Thoracic aorta (tissue), 2 donors: ENCODE data around the gene DNM3. TPM values are rescaled to one million over a fixed set of nuclear protein-coding genes. Genes with fewer than 3 reads are reported as not detected.

Experiments
- ATAC-seq: fragments of 150-250 bp; one replicate; pipeline ENCODE4 v1.8.0; 2017; ENCODE audit warnings: low read depth; ENCODE audit not compliant: insufficient number of reproducible peaks, low FRiP score
- DNase-seq: peaks from one replicate; pipeline ENCODE4 v3.0.0-alpha.2; 2020; ENCODE audit warnings: low spot score
- H3K27ac ChIP-seq, 2 donors: fragments of 200-600 bp; sonication (generic); 1 replicate in 1 of 2; 2 replicates in 1 of 2; pipeline ENCODE4 v1.5.1; 2016; ENCODE audit warnings: mild to moderate bottlenecking in 2 of 2, moderate library complexity in 2 of 2
- H3K27me3 ChIP-seq: fragments of 200-600 bp; sonication (generic); replicated peaks from 2 replicates; pipeline ENCODE4 v1.6.0; 2016; ENCODE audit warnings: mild to moderate bottlenecking; ENCODE audit not compliant: insufficient read depth
- H3K36me3 ChIP-seq: fragments of 200-600 bp; sonication (generic); one replicate; pipeline ENCODE4 v1.5.1; 2016
- H3K4me1 ChIP-seq, 2 donors: fragments of 200-600 bp; sonication (generic); 1 replicate in 1 of 2; 2 replicates in 1 of 2; pipeline versions ENCODE4 v1.5.1 to v1.6.0; 2016; ENCODE audit warnings: low read depth in 2 of 2, mild to moderate bottlenecking in 1 of 2; ENCODE audit not compliant: control insufficient read depth in 1 of 2
- H3K4me3 ChIP-seq: fragments of 200-600 bp; sonication (generic); 2 replicates; pipeline ENCODE4 v1.5.1; 2016; ENCODE audit warnings: mild to moderate bottlenecking
- H3K9me3 ChIP-seq: fragments of 200-600 bp; sonication (generic); 2 replicates; pipeline ENCODE4 v1.5.1; 2016
- total RNA-seq, 2 donors: library from RNA; depleted of rRNA; stranded (reverse); fragments of >200 nt; gene quantifications; one replicate each; pipeline versions ENCODE4 v1.1.0 to v1.2.3, GENCODE V29; 2016
- TF ChIP-seq, protein P1 (sequence below): fragments of 200-600 bp; sonication (generic); IDR thresholded peaks from one replicate; pipeline ENCODE4 v1.5.1; 2019; ENCODE audit warnings: antibody characterized with exemption

DNM3 gene
- total RNA-seq, 2 donors from 2014 or later, result 5.8 to 7.5 TPM

DNA sequence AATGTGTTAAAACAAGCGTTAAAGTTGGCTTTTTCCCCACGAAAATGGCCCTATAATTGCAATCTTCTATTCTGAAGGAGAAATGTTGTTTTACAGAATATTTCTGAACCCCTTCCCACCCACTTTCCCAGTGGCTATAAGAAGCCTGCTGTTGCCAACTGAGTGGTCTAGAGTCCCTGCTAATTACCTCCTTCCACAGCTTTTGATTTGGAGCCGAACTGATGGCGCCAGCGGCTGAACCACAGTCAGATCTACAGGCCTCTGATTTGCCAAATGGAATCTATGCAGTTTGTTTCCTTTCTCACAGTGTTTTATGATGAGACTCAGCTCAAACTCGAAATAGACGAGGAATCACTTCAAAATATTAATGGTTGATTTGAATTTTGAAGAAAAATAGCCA is 503.1 kb downstream of the DNM3 start:
- DNase-seq (no peak), ATAC-seq (no peak)
- Histone ChIP-seq H3K9me3 (peaks cover 6% of the 10 kb centered on the region), H3K27me3 (no peaks in the 10 kb centered on the region), H3K4me3 (no peak overlapping the region), H3K36me3 (no peaks in the 10 kb centered on the region), H3K27ac (peak overlapping the region; percentile 59 to 66), H3K4me1 (peaks cover 14 to 19% of the 10 kb centered on the region in 2 donors)
- TF ChIP-seq, protein P1, sequence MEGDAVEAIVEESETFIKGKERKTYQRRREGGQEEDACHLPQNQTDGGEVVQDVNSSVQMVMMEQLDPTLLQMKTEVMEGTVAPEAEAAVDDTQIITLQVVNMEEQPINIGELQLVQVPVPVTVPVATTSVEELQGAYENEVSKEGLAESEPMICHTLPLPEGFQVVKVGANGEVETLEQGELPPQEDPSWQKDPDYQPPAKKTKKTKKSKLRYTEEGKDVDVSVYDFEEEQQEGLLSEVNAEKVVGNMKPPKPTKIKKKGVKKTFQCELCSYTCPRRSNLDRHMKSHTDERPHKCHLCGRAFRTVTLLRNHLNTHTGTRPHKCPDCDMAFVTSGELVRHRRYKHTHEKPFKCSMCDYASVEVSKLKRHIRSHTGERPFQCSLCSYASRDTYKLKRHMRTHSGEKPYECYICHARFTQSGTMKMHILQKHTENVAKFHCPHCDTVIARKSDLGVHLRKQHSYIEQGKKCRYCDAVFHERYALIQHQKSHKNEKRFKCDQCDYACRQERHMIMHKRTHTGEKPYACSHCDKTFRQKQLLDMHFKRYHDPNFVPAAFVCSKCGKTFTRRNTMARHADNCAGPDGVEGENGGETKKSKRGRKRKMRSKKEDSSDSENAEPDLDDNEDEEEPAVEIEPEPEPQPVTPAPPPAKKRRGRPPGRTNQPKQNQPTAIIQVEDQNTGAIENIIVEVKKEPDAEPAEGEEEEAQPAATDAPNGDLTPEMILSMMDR, result no peak

DNA sequence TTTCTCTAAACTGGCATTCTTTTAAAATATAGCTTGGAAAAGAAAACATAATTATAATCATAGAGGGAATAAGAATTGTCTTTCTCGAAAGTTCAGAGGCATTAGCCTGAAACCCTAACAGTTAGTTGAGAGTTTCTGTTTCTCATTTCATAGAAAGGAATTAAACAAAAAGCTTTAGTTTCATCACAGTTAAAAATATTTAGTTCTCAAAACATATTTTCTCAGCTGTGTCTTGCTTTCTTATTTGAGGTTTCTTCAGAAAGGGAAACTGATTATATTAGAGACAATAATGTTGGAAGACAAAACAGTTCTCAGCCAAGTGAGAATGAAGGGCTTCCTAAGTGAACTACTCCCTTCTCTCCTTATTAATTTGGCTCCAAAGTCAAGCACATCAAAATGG is 503.8 kb downstream of the DNM3 start:
- Histone ChIP-seq H3K27ac (no peak overlapping the region), H3K4me3 (no peak overlapping the region), H3K9me3 (peaks cover 6% of the 10 kb centered on the region), H3K27me3 (no peaks in the 10 kb centered on the region), H3K36me3 (no peaks in the 10 kb centered on the region), H3K4me1 (peaks cover 14 to 19% of the 10 kb centered on the region in 2 donors)
- ATAC-seq (no peak), DNase-seq (no peak)
- TF ChIP-seq, protein P1, result no peak

DNA sequence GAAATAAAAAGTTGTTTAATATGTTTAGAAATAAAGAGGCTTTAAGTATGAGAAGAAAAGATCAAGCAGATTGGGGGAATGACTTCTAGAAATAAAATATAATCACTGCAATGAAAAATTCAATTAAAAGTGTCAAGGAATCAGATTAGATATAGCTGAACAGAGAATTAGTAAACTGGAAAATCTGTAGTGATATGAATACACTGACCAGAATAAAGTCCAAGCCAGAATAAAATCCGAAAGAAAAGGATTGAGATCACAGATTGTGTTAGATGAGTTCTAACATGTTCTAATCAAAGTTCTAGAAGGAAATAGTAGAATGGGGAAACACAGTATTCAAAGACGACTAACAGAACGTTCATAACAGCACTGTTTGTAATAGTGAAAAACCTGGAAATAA is 506.1 kb downstream of the DNM3 start:
- no peak overlapping the region for H3K4me3 ChIP-seq
- H3K27ac ChIP-seq, result no peak overlapping the region
- H3K4me1 ChIP-seq, result peaks cover 14 to 25% of the 10 kb centered on the region in 2 donors
- DNase-seq (no peak), ATAC-seq (no peak)
- H3K36me3 ChIP-seq, result no peaks in the 10 kb centered on the region
- peaks cover 6% of the 10 kb centered on the region for H3K9me3 ChIP-seq
- TF ChIP-seq, protein P1, result no peak
- no peaks in the 10 kb centered on the region for H3K27me3 ChIP-seq

DNA sequence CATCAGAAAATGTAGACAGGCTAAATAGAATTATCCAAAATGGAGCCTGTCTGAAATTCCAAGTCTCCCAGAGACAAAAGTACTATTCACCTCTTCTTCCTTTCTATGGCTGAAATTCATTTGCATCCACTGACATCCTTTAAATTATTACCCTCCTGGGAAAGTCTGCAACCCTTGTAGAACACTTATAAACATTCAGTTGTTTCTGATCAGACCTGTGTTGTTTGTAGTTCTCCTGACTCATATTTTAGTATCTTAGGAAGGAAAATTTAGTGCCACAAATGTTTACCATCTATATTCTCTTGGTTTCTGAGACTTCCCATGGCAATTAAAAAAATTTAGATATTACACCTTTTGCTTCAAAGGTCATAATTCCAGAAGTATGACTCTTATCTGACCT is 509.6 kb downstream of the DNM3 start:
- Histone ChIP-seq H3K36me3 (no peaks in the 10 kb centered on the region), H3K27ac (no peak overlapping the region), H3K4me1 (peaks cover 0 to 6% of the 10 kb centered on the region in 2 donors), H3K27me3 (no peaks in the 10 kb centered on the region), H3K4me3 (no peak overlapping the region), H3K9me3 (peaks cover 6% of the 10 kb centered on the region)
- ATAC-seq (no peak), DNase-seq (no peak)
- TF ChIP-seq, protein P1, result no peak

DNA sequence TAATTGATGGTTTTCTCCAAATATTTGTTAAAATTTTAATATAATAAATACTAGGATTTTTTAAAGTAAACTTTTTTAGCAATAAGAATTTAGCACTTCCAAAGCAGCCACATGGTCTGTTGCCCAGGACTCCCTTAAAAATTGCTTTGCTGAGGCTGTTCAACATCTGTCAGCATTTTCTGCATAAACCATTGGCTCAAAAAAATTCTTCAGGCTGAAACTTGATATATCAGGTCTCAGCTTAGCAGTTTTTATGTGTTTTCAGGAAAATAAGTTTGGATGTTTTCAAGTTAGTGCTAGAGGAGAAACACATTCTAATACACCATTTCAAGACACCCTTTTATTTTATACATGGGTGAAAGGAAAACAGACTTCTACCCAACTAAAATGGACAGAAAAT is 510.0 kb downstream of the DNM3 start:
- DNase-seq, result no peak
- Histone ChIP-seq H3K27ac (no peak overlapping the region), H3K27me3 (no peaks in the 10 kb centered on the region), H3K36me3 (no peaks in the 10 kb centered on the region), H3K9me3 (peaks cover 6% of the 10 kb centered on the region), H3K4me1 (peaks cover 0 to 6% of the 10 kb centered on the region in 2 donors), H3K4me3 (no peak overlapping the region)
- ATAC-seq, result no peak
- TF ChIP-seq, protein P1, result no peak
